Cardiac fibroblast (primary cell): ENCODE measurements around the gene PCGF5.

Source experiments
- DNase-seq, 2 donors: peaks; one replicate each; pipeline versions ENCODE4 v3.0.0 to v3.0.0-alpha.2; 2010; ENCODE audit warnings: low read depth in 2 of 2
- H3K4me3 ChIP-seq, 2 donors: replicated peaks in 1 of 2; 1 replicate in 1 of 2; 2 replicates in 1 of 2; pipeline ENCODE4 v1.5.1; 2011; ENCODE audit warnings: low read depth in 2 of 2, low read length in 2 of 2, mild to moderate bottlenecking in 2 of 2, moderate library complexity in 1 of 2
- CTCF ChIP-seq: IDR thresholded peaks from one replicate; pipeline ENCODE4 v1.5.1; 2011; ENCODE audit warnings: low read depth, mild to moderate bottlenecking, low read length, inconsistent platforms

Gene PCGF5

DNA sequence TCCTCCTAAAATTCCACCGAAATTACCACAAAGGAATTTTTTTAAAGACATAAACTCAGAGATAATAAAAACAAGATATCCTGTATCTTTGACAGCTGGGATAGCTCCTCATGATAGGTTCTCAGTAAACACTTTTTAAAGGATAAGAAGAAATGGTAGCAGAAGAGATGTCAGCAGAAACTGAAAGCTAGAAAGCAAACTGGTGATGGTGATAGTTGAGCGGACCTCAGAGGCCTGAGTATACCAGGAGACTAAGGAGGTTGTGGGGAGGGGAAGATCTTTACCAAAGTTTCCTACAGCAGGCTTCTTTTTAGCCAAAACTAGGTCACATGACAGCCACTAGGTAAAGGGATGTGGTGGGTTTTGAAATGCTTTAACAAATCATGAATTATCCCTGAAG is 22.5 kb downstream of the PCGF5 start:
- H3K4me3 ChIP-seq: no peak overlapping the region
- TF ChIP-seq CTCF: no peak
- no peak for DNase-seq

DNA sequence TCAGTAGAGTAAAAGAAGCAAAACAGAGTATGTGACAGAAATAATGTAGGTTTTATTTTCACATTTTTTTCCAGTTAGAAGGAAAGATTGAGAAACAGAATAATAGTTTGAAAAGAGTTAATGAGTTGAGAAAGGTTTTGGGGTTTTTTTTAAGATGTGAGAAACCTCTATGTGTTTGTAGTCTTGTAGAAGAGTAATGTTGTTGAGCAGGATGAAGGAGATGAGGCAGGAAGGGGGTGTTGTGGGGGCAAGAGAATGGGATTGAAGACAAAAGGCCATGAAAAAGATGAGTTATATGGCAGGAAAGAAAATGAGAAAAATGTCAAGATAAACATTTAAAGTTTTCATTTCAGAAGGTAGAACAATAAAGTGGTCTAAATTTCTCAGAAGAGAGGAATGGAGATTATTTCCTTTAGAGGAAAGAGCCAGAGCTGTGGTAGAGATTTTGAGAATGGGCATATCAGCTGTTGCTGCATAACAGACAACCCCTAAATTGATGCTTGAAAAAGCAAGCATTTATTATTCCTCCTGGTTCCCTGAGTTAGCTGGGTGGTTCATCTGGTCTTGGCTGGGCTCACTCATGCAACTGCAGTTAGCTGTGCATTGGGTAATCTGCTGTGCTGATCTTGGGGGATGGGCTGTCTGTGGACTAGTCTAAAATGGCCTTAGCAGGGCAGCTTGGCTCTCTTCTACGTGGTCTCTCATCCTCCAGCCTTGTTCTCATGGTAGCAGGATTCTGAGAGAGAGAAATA is 27.1 kb downstream of the PCGF5 start:
- no peak for TF ChIP-seq CTCF
- no peak overlapping the region for H3K4me3 ChIP-seq
- DNase-seq: peak; percentile 4 to 60

- H3K4me3 ChIP-seq: no peak overlapping the region
- no peak for DNase-seq
- TF ChIP-seq CTCF: no peak
Observed at GRCh38 chr10:91249700-91250099, 29.2 kb downstream of the PCGF5 start.

GRCh38 chr10:91250341-91250740 is 29.9 kb downstream of the PCGF5 start:
- DNase-seq: no peak
- no peak for TF ChIP-seq CTCF
- H3K4me3 ChIP-seq: no peak overlapping the region

DNA sequence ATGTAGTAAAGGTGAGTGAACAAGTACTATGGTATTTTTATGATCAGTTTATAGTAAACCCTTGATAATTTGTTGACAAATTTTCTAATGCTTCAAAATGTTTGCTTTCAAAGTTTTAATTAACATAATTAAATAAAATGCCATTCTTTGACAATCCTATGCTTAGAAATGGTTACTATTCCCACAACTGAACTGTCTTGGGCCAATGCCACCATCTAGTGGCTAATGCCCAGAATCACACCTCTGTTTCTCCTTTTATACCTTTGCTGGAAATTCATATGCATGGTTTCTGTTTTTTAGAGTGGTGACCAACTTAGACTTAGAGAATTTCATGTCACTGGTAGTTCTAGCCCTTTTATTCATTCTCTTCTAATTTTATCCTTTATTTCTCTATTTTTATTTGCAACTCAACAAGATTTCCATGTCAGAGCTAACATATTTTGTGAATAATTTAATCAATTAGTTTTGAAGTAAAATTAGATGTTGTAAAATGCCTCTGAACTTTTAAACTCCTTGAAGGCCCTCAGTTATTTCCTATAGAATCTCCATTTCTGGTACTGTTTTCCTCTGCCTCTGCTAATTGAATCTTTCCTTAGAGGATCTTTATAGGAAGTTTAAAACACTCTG is 31.1 kb downstream of the PCGF5 start:
- TF ChIP-seq CTCF: peak; percentile 84
- DNase-seq: peak; percentile 70

DNA sequence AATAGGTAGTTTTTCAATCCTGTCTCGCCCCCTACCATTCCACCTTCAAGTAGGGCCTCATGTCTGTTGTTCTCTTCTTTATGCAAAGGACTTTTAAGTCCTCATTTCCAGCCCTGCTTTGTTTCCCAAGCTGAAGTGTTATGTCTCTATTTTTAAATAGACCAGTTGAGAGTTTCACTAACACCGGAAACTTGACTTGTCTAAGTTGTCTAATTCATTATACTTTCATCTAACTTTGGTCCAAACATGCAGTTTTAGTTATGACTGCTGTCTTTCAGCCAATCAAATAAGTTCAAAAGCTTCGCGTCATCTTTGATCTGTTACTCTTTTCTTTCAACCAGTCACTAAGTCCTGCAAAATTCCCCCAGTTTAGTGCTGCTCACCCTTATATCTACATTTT is 32.8 kb downstream of the PCGF5 start:
- TF ChIP-seq CTCF: no peak
- DNase-seq: no peak
- H3K4me3 ChIP-seq: no peak overlapping the region

More for the DNA sequence above, 31.1 kb downstream of the PCGF5 start:
- no peak overlapping the region for H3K4me3 ChIP-seq
